GM18868 (cell line): ENCODE results near the gene MTARC2.
A peak's percentile ranks its signal among the peaks of the same experiment; 100 is the strongest.

Experiments used
- ATAC-seq: cut with Tn5 transposase; IDR thresholded peaks from one replicate; pipeline ENCODE4 v1.9.1; 2021; ENCODE audit warnings: mild to moderate bottlenecking, moderate library complexity; ENCODE audit not compliant: unreplicated experiment

The MTARC2 gene

DNA sequence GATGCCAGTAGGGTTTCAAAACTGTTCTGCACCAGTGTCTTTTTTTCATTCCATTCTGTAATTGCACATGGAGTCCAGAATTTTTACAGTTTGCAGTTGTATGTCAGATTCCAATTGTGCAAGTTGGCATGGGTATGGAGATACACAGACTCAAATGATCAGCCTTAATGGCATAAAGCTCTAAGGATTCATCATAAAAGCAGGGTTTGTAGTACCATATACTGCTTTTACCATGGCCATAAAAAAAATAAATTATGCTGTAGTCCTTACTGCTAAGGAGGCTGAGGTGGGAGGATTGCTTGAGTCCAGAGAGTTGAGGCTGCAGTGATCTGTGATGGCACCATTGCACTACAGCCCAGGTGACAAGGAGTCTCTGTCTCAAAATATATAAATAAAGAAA, 48.9 kb downstream of the MTARC2 start:
- ATAC-seq = no peak

DNA sequence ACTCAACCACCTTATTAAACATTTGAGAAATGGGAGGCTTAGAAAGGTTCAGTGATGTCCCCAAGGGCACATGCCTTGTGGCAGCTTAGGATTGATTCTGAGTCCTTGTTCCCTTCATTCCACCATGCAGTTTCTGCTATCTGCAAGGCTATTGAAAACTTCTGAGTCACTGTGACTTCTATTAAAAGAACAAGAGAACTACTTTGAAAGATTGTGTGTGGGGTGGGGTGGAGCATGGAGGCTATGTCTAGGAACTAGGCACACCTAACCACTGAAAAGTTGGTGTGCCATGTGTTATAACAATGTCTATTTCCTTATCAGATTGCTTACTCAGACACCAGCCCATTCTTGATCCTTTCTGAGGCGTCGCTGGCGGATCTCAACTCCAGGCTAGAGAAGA, 49.4 kb downstream of the MTARC2 start:
- ATAC-seq = no peak

DNA sequence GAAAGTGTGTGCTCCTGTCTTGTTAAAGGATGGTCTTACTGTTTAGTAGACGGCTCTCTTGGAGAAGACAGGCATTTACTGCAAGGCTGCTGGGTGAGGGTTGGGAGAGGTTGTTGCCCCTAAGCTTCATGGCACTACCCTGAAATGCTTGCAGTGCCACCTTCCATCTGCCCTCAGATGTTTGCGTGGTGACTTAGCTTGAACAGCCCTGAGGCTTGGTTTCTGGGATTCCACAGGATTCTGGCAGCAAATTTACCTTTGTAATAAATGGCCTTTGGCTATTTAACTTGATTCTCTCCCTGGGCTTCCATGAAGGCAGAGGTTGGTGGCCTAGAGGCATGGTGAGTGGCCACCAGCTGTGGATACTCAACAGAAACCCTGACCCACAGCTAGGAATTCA, 50.2 kb downstream of the MTARC2 start:
- no peak for ATAC-seq

DNA sequence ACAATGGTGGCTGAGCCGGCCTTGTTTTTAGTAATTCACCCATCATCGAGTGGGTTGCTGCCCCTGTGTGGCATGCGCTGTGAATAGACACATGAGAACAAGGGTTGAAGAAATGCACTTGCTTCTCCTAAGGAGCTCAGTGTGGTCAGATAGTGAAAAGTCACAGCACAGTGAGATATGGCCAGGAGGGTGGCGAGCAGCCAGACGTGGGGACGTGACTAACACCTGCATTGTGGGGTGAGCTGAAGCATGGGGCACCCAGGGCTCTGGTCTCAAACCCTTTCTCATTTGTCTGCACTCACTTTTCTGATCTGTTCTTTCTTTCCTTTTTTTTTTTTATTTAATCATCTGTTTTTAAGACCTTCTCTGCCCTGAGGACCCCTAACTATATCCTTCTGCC, 52.1 kb downstream of the MTARC2 start:
- ATAC-seq = no peak

DNA sequence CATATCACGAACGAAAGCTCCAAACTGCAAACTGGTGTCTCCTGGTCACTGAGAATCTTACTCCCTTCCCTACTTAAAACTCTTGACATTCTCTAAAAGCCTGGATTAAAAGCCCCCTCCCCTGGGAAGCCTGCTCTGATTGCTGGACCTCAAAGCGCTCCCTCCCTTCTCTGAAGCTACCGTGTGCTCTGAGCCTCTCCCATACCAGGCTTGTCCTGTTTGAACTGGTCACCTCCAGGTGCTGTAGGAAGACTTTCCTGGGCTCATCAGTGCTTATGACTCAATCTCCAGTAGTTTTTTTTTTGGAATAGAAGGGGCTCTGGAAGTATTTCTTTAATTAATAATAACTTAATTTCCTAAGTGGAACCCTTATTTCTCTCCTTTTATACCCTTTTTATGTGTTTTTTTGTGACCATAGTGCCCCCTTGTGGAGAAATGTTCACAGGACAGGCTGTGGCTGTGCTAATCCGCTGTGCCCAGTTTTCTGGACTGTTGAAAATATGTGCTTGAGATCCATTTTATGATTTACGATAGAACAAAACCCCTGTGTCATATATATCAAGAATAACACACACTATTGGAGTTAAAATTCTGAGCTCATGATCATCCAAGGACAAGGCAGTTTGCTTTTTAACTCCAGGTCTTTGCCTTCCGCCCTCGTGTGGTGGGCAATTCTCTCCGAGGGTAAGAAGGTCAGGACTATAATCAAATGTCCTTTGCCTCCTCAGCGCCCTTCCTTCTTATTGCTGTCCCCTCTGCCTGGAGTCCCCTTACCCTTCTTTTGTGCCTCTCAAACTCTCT, 55.5 kb downstream of the MTARC2 start:
- peak; percentile 59 for ATAC-seq

DNA sequence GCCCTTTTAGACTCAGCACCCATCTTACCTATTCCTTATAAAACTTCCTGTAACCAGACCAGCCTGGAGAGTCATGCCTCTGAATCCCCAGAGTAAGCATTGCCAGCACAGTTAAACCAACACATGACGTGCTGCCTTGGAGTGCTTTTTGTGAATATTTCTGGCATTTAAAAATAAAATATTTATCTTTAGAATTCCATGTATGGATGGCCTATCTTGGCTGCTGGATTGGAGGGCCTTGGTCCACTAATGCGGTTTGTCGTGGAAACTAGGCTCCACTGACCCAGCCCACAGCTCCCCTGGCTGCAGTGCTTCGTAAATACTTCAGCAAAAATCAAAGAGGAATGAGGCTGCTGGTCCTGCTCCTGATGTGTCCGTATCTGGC, 56.1 kb downstream of the MTARC2 start:
- ATAC-seq = no peak

DNA sequence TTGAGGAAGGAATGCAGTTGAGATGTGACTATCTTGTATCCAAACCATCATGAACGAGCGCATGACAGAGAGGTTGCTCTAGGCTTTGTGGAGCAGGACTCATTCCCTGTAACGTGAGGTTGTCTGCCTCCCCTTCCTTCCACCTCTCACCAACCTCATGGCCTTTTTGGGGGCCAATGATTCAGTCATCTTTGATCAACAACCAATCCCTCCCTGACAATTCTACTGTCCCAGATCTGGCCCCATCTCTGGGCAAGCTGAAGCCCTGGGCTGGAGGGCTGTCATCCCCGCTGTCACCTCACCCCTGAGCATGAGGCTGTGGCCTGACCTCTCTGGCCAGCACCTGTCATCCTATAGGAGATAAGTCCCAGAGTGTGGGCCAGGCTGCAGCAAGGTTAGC, 58.3 kb downstream of the MTARC2 start:
- no peak for ATAC-seq

DNA sequence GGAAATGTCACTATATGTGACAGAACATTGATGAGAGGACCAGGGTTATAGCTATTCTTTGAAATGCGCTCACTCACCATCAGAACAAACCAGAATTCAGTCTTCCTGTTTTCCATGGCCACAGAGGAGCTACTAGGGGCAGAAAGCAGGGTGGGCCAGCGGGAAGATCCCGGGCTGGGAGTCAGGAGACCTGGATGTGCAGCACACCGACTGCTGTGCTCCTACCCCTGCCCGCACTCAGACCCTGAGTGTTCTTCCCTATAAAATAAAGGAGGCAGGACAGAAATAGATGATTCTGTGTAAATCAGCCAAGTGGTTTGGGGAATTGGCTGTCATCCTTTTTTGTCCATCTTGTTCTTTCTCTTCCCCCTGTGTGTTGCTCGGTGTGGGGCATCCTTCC, 59.6 kb downstream of the MTARC2 start:
- ATAC-seq = no peak

DNA sequence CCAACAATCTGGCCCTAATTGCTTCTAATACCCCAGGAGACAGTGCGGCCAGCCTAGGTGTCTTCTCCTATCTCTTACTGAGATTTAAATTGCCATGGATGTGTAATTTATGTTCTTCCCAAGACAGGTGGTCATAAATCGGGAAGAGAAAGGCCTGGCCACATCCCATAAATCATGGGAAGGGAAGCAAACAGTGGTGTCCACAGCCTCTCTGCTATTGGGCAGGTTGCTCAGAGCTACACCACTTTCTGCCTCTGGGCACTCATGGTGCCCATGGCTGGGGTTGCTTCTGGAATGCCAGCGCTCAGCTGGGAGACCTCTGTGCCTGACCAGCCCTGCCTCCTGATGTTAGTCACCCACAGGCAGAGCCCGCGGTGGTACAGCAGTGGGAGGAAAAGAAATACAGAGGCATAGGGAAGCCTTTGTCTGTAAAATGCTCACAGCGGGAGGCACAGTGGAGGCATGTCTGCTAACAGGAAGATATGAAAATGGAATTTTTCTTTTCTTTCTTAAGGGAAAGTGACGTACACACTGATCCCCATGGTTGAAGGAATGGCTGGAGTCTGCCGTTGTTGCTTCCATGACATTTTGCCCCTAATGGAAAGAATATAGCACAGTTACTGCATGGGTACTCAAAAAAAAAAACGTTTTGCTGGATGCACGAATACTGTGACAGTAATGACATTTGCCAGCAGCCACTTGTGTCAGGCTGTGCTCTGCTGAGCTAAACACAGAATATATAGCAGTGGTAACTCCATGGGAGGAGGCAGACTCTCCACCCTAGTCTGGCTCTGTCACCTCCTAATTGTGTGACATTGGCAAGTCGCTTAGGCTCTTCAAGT, 60.4 kb downstream of the MTARC2 start:
- ATAC-seq = no peak

DNA sequence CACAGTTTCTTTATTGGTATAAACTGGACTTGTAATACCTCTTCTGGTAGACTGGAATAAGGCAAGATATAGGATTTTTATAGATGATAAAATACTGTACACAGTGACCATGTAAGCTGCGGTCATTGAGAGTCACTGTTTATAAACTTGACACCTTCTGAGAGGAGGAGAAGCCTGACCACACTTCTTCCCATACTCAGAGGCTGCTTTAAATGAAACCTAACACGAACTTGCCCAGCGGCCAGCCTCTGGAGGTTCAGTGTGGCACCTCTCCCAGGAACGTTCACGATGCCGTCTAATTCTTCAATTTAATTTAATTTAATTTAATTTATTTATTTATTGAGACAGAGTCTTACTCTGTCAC, 61.0 kb downstream of the MTARC2 start:
- ATAC-seq = no peak

DNA sequence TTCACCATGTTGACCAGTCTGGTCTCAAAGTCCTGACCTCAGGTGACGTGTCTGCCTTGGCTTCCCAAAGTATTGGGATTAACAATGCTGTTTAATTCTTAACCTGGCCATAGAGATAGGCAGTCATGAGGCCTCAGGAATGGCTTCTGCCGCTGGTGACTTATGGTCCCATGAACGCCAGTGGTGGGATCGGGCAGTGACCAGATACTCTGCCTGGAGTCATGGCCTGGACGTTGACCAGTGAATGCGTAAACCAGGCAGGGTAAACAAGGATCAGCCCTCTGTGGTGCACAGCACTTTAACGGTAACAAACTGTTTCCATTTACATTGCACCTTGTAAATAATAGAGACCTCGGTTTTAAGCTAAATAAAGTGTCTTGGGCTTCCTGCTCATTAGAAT, 61.6 kb downstream of the MTARC2 start:
- ATAC-seq = peak; percentile 9

DNA sequence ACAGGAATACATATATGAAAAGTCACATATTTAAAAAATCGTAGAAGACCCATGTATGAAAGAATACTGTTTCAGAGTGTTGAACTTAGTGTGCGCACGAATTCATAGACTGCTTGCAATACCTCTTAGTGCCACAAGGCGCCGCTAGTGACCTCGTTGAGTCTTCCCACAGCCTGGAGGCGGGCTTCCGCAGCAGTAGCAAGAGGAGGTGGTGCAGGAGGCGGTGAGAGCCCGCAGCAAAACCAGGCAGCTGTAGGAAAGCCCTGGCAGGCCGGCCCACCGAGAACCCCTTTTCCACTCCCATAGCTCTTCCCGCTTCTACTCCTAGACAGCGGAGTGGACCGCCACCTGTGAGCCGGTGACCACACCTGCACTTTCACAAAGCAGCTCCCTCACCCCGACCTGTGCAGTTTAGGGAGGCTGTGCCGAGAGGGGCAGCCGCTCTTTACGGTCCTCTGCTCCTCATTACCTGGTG, 62.1 kb downstream of the MTARC2 start:
- ATAC-seq = peak; percentile 97

DNA sequence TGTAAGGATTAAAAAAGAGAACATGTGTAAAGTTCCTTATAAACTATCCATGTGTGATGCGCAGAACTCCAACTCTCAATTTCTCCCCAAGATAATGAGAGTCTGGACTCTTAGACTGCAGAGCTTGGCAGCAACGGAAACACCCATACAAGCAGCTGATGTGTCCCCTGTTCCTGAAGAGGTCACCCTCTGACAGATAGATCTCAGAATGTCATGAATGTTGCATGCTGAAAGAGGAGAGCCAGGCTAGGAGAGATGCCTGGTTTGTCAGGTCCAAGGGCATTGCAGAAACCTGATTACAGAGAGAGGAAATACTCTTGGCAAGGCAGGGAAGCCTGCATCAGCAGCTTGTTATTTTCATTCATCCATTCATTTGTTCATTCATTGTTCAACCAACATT, 62.8 kb downstream of the MTARC2 start:
- no peak for ATAC-seq

DNA sequence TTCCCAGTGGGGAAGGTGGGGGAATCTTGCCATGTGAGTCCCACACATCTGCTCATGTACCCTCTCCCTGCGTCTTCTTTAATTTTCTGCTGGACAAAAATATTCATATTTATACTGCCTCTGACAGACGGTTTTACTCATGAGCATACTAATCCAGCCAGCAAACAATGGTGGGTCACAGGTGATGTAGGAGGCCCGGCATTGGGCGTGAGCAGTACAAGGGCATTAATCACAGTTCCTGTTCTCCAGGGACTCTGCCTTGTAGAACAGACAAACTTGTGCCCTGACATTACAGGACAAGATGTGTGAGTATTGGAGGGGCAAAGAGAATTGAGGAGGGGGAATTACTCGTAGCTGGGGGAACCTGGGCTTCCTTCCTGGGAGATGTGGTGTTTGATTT, 63.6 kb downstream of the MTARC2 start:
- no peak for ATAC-seq

DNA sequence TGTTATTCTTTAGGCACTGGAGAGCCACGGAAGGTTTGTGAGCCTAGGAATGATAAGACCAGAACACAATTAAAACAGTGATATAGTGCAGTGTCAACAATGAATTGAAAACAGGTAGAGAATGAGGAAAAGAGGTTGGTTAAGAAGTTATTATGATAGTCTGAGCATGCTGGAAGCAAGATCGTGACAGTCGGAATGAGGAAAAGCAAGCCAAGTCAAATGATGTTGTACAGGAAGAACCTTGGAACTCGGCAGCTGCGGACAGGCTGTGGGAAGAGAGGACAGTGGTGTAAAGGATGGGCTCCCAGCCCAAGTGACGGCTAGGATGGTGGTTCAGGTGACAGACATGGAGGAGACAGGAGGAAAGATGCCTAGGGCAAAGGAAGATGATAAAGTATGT, 64.2 kb downstream of the MTARC2 start:
- ATAC-seq = no peak

DNA sequence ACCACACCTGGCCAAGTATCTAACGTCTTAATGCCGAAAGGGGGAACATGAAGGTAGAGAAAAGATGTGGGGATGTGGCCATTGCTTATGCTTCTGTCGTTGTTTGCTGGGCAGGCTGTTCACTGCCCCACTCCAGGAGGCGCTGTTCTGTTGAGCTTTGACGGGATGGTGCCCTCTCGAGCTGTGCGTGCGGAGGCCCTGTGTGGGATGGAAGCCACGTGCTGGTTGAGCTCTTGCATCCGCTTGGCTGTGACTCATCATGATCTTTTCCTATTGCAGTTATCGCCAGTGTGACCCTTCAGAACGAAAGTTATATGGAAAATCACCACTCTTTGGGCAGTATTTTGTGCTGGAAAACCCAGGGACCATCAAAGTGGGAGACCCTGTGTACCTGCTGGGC, 64.9 kb downstream of the MTARC2 start:
- ATAC-seq = no peak

DNA sequence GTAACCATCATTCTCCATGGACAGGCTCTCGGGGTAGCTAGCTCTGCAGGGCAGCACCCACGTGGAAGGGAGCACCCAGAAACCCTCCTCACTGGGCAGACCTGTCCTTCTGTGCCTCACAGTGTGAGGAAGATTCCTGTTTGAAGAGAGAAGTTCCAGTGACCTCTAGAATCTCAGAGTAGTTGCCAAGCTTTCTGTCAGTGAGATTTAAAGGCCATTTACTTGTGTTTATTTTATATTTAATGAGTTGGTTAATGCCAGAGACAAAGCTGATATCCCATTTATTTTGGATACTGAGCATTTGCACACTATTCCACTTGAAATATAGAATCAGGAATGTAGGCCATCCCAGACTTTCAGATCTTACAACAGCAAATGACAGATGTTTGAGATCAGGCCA, 67.3 kb downstream of the MTARC2 start:
- ATAC-seq = no peak

DNA sequence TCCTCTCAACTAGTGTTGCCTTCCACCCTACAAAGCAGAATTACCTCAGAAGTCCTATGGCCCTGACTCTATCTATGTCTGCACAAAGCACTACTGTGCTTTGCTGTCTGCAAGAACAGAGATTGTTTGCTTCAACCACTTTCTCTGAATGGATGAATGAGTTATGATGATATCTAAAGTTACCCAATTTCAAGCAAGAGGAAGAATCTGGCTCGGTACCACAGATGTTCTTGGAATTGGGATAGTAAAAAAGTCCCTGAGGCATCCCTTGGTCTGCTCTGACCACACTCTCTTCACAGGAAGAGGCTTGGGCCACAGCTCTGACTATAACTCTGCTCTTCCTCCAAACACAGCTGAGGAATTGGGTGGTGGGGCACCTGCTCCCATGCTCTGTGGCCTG, 69.8 kb downstream of the MTARC2 start:
- no peak for ATAC-seq

DNA sequence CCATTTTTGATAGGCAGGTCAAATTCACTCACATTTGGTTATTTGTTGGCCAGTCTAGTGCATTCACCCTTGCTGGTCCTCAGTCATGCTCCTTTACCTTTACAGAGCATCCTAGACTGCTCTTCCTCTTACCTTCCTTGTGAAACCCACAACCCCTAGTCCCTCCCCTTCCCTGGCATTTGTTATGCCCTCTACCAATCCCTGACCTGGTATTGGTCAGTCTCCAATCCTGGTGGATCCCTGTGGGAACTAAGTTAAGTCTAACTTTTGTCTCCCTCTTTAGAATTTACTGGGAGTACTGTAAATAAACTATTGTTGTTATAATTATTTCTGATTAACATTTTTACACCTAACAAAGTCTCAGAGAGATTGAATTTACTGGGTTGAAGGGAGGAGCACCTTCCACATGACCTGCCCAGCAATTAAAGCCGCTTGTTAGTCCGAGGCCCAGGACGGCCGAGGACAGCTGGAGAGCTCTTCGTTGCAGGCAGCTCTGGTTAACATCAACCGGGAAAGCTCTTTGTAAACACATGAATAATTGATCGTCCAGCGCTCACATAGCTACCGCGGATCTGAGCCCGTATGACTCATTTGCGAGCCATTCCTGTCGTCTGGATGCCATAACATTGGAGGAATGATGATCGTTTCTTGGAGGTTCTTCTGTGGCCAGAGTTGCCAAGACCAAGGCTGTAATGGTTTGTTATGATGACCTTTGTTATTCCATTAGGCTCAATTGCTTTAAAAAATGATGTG, 70.5 kb downstream of the MTARC2 start:
- ATAC-seq = no peak

DNA sequence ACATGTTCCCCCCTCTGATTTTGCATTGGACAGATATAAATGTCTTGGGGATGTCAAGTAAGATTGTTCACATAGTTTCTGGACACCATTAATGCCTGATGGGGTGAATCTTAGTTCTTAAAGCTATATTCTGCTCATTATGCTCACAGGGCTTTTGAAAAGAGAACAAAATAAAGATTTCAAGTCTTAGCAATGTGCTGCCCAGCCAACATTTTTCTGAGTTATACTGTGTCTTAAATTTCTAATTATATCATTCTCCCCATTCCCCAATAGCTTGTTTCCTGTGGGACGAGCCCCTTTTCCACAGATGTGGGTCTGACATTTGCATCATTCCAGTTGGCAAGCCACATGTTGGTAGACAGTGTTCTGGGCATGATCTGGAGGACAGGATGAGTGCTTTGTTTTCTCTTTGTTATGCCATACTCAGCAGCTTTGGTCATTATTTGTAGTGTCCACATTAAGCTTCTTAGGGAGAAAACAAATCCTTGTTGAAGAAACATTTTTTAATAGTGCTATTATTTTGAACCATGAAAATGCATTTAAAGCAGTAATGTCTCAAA, 71.4 kb downstream of the MTARC2 start:
- no peak for ATAC-seq
